NCI-H1048 (cell line): ENCODE measurements around the gene CFAP126.
"Not testable (repeated sequence)": the region's sequence is repeated elsewhere in the genome, so short reads cannot be mapped to it uniquely, and the experiment has no call there.

ENCODE experiments used
- DNase-seq: peaks from one replicate; lab custom pipeline; 2025; lab: John Stamatoyannopoulos, UW

The CFAP126 gene

DNA sequence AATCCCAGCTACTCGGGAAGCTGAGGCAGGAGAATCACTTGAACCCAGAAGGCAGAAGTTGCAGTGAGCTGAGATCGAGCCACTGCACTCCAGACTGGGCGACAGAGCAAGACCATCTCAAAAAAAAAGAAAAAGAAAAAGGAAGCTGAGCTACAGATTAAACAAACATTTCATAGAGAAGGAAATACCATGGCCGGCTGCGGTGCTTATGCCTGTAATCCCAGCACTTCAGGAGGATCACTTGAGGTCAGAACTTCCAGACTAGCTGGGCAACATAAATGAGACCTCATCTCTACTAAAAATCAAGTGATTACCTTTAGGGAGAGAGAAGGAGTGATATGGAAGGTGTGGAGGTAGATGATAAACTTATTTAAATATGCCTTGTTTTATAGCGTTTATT is 14.0 kb upstream of the CFAP126 start:
- no peak for DNase-seq

DNA sequence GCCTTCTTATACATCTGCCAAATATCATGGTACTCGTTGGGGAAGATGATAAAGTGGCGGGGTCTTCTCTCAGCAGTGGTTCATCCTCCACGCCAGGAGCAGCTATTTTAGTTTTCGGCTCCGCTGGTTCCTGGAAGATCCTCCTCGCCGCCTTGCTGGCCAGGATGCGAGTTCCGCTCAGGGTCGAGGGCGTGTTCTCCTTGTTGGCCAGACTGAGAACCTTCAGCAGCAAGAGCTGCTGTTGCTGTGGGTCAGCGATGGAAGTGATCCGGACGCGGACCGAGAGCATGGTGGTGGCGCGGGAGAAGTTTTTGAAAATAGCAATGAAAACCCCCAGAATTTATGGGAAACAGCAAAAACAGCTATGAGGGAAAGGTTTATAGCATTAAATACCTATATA is 11.4 kb upstream of the CFAP126 start:
- DNase-seq: no peak

GRCh38 chr1:161378014-161378413 is 10.3 kb upstream of the CFAP126 start:
- DNase-seq: no peak

DNA sequence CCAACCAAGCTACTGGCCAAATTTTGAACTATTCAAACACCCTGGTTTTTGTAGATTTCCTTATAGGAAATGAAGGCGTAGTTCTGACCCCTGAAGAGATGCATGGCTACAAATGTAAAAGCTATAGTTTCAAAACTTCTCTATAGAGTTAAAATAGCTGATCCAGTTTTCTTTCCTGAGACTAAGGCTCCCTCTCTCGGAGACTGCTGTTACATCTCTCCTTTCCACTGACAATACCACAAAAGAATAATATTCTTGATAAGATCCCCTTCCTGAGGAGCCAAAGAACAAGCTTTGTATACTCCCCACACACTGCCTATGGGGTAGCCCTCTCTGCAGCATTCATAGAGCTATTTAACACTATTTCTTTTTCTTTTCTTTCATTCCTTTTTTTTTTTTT is 6.7 kb upstream of the CFAP126 start:
- DNase-seq: no peak

DNA sequence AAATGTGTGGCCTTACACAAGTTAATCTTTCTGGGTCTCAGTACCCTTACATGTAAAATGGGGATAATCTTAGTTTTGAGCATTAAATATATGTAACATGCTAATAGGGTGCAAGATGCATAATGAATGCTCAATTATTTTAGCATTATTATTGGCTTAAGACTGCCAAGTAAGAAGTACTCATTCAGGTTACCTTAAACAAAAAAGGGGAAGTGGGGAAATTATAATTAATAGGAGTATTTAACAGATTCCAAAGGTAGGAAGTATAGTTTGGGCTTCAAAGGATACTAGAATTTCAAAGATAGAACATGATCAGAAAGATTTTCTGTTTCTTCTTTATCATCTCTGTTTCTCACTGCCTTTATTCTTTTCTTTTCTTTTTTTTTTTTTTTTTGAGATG is 5.8 kb upstream of the CFAP126 start:
- DNase-seq: no peak

DNA sequence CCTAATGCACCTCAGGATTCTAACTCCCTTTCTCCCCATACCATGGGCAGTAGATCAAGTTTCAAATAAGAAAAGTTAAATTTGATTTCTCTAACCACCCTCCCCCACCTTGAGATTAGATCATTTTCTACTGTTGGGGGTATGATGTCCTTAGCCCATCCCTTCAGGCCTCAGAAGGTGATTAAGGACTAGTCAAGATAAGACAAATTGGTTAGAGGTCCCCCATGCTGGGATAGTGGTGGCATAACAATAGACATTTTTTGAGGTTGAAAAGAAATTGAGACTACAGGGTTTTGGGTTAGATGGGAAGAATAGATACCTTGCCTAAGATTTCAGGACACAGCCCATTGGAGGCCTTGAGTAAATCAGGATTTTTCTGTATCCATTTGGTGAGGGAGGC is 2.5 kb downstream of the CFAP126 start:
- no peak for DNase-seq

DNA sequence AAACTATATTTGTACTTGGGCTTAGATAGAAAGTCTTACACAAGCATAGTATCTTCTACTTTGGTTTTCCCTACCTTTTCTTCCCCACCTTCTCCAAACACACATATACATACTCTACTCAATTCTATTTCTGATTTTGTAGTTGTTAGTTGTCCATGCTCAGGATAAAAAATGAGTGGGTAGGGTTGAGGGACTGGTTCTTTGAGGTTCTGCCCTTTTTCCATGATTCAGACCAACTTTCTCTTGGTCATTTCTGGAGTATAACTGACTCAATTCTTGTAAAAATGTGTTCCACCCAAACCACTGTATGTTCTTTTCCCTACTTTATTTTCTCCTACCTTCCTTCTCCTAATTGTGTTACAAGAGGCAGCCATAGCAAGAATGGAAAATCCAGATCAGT is 3.3 kb downstream of the CFAP126 start:
- DNase-seq: no peak

GRCh38 chr1:161359291-161359690 is 8.4 kb downstream of the CFAP126 start:
- DNase-seq: no peak

GRCh38 chr1:161357073-161357472 is 10.6 kb downstream of the CFAP126 start:
- DNase-seq: no peak

GRCh38 chr1:161351482-161351881 is 16.2 kb downstream of the CFAP126 start:
- DNase-seq: no peak

DNA sequence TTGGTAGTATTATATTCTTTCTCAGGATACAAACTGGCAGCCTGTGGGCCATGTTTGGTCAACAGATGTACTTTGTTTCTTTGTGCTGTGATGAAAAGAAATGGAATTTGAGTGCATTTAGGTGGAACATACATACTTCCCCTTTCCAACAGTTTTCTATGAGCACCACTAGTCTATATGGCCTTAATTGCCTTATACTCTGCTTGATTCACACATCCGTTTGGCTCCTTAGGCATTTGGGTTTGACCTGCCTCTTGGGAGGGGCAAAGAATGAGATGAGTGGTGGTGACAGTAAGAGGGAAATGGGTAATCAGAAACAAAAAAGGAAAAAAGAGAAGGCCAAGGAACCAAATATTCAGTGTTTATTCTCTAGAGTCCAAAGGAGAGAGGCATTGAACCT is 17.0 kb downstream of the CFAP126 start:
- no peak for DNase-seq

GRCh38 chr1:161342821-161343220 is 24.9 kb downstream of the CFAP126 start:
- DNase-seq: no peak

DNA sequence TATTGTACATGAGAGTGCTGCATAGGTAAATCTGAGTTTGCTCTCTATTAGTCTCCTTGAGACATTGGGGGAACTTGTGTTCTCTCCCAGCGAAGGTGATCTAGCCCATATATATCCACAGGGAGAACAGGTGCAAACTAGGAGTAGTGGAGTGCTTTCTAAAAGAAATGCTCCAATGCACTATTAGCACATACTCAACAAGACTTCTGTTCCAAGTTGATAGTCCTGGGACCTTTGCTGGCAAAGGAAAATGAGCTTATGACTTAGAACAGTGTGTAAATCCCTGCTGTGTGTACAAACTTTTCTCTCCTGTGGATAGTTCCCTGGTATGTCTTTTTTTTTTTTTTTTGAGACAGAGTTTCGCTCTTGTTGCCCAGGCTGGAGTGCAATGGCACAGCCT is 25.5 kb downstream of the CFAP126 start:
- DNase-seq: no peak

- DNase-seq: no peak
These were observed 31.9 kb downstream of the CFAP126 start for GRCh38 chr1:161335796-161336195.

- no peak for DNase-seq
These were observed 34.5 kb downstream of the CFAP126 start for GRCh38 chr1:161333166-161333565.

GRCh38 chr1:161330346-161330745 is 37.3 kb downstream of the CFAP126 start:
- DNase-seq: no peak

DNA sequence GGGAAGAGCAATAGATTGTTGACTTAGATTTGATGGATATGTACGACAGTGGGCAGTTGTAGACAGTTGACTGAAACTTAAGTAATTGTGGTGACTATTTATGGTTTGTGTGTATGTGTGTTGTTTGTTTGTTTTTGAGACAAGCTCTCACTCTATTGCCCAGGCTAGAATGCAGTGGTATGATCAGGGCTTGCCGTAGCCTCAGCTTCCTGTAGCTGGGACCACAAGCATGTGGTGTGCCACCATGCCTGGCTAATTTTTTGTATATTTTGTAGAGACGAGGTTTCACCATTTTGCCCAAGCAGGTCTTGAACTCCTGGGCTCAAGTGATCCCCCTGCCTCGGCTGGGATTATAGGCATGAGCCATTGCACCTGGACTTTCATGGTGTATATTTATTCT is 43.7 kb downstream of the CFAP126 start:
- no peak for DNase-seq

DNA sequence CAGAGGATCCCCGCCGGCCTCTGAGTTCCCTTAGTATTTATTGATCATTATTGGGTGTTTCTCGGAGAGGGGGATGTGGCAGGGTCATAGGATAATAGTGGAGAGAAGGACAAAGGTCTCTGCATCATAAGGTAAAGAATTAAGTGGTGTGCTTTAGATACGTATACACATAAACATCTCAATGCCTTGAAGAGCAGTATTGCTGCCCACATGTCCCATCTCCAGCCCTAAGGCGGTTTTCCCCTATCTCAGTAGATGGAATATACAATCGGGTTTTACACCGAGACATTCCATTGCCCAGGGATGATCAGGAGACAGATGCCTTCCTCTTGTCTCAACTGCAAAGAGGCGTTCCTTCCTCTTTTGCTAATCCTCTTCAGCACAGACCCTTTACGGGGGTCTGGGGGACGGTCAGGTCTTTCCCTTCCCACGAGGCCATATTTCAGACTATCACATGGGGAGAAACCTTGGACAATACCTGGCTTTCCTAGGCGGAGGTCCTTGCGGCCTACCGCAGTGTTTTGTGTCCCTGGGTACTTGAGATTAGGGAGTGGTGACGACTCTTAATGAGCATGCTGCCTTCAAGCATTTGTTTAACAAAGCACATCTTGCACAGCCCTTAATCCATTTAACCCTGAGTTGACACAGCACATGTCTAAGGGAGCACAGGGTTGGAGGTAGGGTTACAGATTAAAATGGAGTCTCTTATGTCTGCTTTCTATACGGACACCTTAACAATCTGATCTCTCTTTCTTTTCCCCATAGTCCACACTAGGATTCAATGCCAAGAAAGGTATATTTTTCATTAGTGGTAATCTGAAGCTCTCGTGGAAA is 51.6 kb downstream of the CFAP126 start:
- not testable (repeated sequence) for DNase-seq
